Testis (tissue), 2 donors: ENCODE data around the gene SPACA9.

Experiments used
- POLR2A ChIP-seq: fragments of 450-650 bp; IDR thresholded peaks from one replicate; pipeline ENCODE4 v1.6.1; 2017; ENCODE audit warnings: antibody characterized with exemption, mild to moderate bottlenecking, moderate library complexity
- TF ChIP-seq, protein P1 (sequence below), 3 experiments: fragments of 450-650 bp in 2 of 3; fragments of 200-600 bp in 1 of 3; sonication (generic) in 1 of 3; IDR thresholded peaks; one replicate each; pipeline ENCODE4 v1.5.1; 2016 to 2019; ENCODE audit warnings: antibody characterized with exemption in 3 of 3, mild to moderate bottlenecking in 2 of 3, moderate library complexity in 1 of 3

DNA sequence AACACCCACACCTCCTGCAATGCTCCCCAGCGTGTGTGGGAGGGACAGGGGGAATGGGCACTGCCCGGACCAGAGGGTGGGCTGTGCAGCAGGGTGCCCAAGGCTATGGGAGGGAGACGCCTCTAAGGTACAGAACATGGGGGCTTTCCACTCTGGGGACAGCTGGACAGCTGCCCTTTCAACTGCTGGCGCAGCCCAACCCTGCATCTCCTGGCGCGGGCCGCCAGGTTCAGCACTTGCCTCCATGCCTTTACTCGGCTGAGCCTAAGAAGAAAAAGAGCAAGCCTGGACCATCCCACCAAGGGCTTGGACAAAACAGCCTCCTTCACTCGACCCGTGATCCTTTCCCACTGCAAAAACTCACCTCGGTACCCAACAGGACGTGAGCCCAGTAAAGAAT, 15.6 kb upstream of the SPACA9 start:
- TF ChIP-seq, protein P1, sequence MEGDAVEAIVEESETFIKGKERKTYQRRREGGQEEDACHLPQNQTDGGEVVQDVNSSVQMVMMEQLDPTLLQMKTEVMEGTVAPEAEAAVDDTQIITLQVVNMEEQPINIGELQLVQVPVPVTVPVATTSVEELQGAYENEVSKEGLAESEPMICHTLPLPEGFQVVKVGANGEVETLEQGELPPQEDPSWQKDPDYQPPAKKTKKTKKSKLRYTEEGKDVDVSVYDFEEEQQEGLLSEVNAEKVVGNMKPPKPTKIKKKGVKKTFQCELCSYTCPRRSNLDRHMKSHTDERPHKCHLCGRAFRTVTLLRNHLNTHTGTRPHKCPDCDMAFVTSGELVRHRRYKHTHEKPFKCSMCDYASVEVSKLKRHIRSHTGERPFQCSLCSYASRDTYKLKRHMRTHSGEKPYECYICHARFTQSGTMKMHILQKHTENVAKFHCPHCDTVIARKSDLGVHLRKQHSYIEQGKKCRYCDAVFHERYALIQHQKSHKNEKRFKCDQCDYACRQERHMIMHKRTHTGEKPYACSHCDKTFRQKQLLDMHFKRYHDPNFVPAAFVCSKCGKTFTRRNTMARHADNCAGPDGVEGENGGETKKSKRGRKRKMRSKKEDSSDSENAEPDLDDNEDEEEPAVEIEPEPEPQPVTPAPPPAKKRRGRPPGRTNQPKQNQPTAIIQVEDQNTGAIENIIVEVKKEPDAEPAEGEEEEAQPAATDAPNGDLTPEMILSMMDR (IDR thresholded peaks at IDR 0.05): no peak
- TF ChIP-seq POLR2A: no peak
